Naive thymus-derived CD4-positive, alpha-beta T cell (primary cell): ENCODE results near the gene SP140L. TPM values are rescaled to one million over a fixed set of nuclear protein-coding genes. Genes with fewer than 3 reads are reported as not detected.
"Not testable (repeated sequence)": the region's sequence is repeated elsewhere in the genome, so short reads cannot be mapped to it uniquely, and the experiment has no call there.

Source experiments
- ATAC-seq: fragments of 150-1000 bp; cut with Tn5 transposase; 2 replicates; pipeline ENCODE4 v1.10.0; 2021; ENCODE audit warnings: mild to moderate bottlenecking, moderate library complexity
- CTCF ChIA-PET: fragments of 350-600 bp; sonication (Branson Sonifier 250); formaldehyde crosslinking; loops from one replicate; lab custom pipeline; 2021; ENCODE audit warnings: antibody characterized with exemption; lab: Charles Lee
- POLR2A ChIA-PET: fragments of 350-600 bp; sonication (Branson Sonifier 250); formaldehyde crosslinking; loops from one replicate; lab custom pipeline; 2021; ENCODE audit warnings: antibody characterized with exemption, inconsistent platforms; lab: Charles Lee
- DNase-seq, 9 donors: peaks; one replicate each; pipeline versions ENCODE4 v3.0.0 to v3.0.0-alpha.2; 2020 to 2022; ENCODE audit warnings: mixed read lengths in 1 of 9
- H3K27ac ChIP-seq: one replicate; pipeline ENCODE4 v1.7.0; 2013; ENCODE audit warnings: mild to moderate bottlenecking, low read depth, low read length, moderate library complexity
- H3K27me3 ChIP-seq, 2 donors: one replicate each; pipeline ENCODE4 v1.7.0; 2013; ENCODE audit warnings: low read length in 2 of 2, mild to moderate bottlenecking in 2 of 2, moderate library complexity in 2 of 2; ENCODE audit not compliant: control insufficient read depth in 2 of 2, insufficient read depth in 2 of 2
- H3K36me3 ChIP-seq, 3 experiments: 1 replicate in 2 of 3; 2 replicates in 1 of 3; pipeline ENCODE4 v1.7.0; 2013; ENCODE audit warnings: low read length in 3 of 3, mild to moderate bottlenecking in 3 of 3, moderate library complexity in 1 of 3; ENCODE audit not compliant: insufficient read depth in 3 of 3, control insufficient read depth in 2 of 3
- H3K4me1 ChIP-seq, 2 donors: one replicate each; pipeline ENCODE4 v1.7.0; 2013; ENCODE audit warnings: low read length in 2 of 2, mild to moderate bottlenecking in 2 of 2, moderate library complexity in 1 of 2; ENCODE audit not compliant: control insufficient read depth in 2 of 2, insufficient read depth in 2 of 2
- H3K4me3 ChIP-seq: 2 replicates; pipeline ENCODE4 v1.7.0; 2013; ENCODE audit warnings: mild to moderate bottlenecking, low read length
- H3K9me3 ChIP-seq, 3 experiments: 1 replicate in 2 of 3; 2 replicates in 1 of 3; pipeline ENCODE4 v1.7.0; 2013; ENCODE audit warnings: low read length in 3 of 3; ENCODE audit not compliant: control insufficient read depth in 2 of 3
- H3K27ac Mint-ChIP-seq, 9 donors: one replicate each; pipeline ENCODE4 v1.8.0; 2020 to 2022; ENCODE audit warnings: mixed read lengths in 9 of 9, mild to moderate bottlenecking in 8 of 9, moderate library complexity in 5 of 9, inconsistent platforms in 2 of 9
- H3K27me3 Mint-ChIP-seq, 5 donors: one replicate each; pipeline ENCODE4 v1.8.0; 2021 to 2022; ENCODE audit warnings: mixed read lengths in 5 of 5, mild to moderate bottlenecking in 1 of 5
- H3K36me3 Mint-ChIP-seq, 5 donors: one replicate each; pipeline ENCODE4 v1.8.0; 2020 to 2022; ENCODE audit warnings: mixed read lengths in 5 of 5, mild to moderate bottlenecking in 3 of 5, inconsistent platforms in 1 of 5
- H3K4me1 Mint-ChIP-seq, 7 donors: one replicate each; pipeline ENCODE4 v1.8.0; 2020 to 2022; ENCODE audit warnings: mixed read lengths in 7 of 7, mild to moderate bottlenecking in 3 of 7, inconsistent platforms in 1 of 7
- H3K4me3 Mint-ChIP-seq, 10 donors: one replicate each; pipeline ENCODE4 v1.8.0; 2020 to 2022; ENCODE audit warnings: mild to moderate bottlenecking in 10 of 10, mixed read lengths in 10 of 10, moderate library complexity in 6 of 10, inconsistent platforms in 2 of 10
- H3K9me3 Mint-ChIP-seq, 11 donors: one replicate each; pipeline ENCODE4 v1.8.0; 2020 to 2022; ENCODE audit warnings: mixed read lengths in 11 of 11, mild to moderate bottlenecking in 4 of 11, inconsistent platforms in 1 of 11, moderate library complexity in 1 of 11
- intact Hi-C, 2 donors: fragments of 100-400 bp; cut with micrococcal nuclease; formaldehyde crosslinking; loops; one replicate each; pipeline ENCODE4 v1.15.1; 2023
- polyA plus RNA-seq, 2 donors: library from polyadenylated mRNA; unstranded; fragments of 300-500 nt; fragmentation: Illumina TruSeq; gene quantifications; one replicate each; pipeline ENCODE4 v1.2.3, GENCODE V29; 2021
- total RNA-seq, 6 experiments: library from RNA in 5 of 6; stranded (reverse) in 5 of 6; gene quantifications; 1 replicate in 5 of 6; 2 replicates in 1 of 6; pipeline ENCODE4 v1.2.3 and lab custom pipeline; 2021 to 2026

The SP140L gene
- total and polyA plus RNA-seq, 7 experiments from 2014 or later: 34.1 to 121 (median 85.7) TPM

DNA sequence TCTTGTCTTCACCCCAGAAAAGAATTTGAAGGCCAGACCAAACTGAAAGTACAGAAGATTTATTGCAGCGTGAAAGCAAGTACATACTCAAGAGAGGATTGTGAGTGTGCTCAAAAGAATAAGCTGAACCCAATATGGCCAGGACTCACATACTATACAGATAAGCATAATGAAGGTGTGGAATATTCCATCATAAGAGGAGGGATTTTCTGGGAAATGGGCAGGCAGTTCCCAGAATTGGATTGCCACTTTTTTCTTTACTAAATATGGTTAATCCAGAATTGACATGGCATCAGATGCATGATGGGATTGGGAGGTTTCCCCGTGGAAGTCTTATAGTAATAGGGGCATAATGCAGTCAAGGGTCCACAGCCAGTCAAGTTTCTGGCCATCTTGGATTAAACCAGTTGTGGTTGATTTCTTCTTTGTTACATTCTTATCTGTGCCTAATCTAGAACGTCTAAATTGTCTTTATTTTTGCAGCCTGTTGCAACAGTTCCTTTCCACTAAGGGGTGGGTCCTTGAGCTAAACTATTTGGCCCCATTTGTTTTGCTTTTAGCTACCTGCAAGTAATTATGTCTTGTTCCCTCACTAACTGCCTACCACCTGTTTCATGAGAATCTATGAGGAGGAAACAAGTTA is 9.0 kb downstream of the SP140L start:
- H3K36me3 ChIP-seq: peaks cover 0 to 6% (median 0%) of the 10 kb centered on the region in 3 experiments
- Mint-ChIP-seq H3K4me1 (peaks cover 43 to 69% (median 58%) of the 10 kb centered on the region in 7 donors), H3K9me3 (peaks cover 0 to 7% (median 0%) of the 10 kb centered on the region in 11 donors), H3K36me3 (peaks cover 17 to 62% (median 44%) of the 10 kb centered on the region in 5 donors), H3K27ac (peak overlapping the region; percentile 83 to 95 (median 89)), H3K4me3 (peak overlapping the region; percentile 71 to 92 (median 78)), H3K27me3 (no peaks in the 10 kb centered on the region)
- peak; percentile 18 for ATAC-seq
- DNase-seq: peak in 3 of 9 donors; percentile 22 to 28 (median 26)
- H3K27ac ChIP-seq: peak overlapping the region; percentile 66
- intact Hi-C loops: loop anchor here (1.0 kb wide), 3 partner anchors 9 to 17 kb away; partner anchors contain the start of gene SP140L (in 2 of the 2)
- H3K4me1 ChIP-seq: peaks cover 0 to 37% of the 10 kb centered on the region in 2 donors
- H3K4me3 ChIP-seq: peak overlapping the region; percentile 28
- POLR2A ChIA-PET: interaction anchor here (0.9 to 3.0 kb wide), 7 partner anchors 8 to 115 kb away, joined by 3 to 15 read pairs (median 3); partner anchors contain the start of gene SP140L
- H3K9me3 ChIP-seq: no peaks in the 10 kb centered on the region
- no peaks in the 10 kb centered on the region for H3K27me3 ChIP-seq
- CTCF ChIA-PET: no interaction called here

DNA sequence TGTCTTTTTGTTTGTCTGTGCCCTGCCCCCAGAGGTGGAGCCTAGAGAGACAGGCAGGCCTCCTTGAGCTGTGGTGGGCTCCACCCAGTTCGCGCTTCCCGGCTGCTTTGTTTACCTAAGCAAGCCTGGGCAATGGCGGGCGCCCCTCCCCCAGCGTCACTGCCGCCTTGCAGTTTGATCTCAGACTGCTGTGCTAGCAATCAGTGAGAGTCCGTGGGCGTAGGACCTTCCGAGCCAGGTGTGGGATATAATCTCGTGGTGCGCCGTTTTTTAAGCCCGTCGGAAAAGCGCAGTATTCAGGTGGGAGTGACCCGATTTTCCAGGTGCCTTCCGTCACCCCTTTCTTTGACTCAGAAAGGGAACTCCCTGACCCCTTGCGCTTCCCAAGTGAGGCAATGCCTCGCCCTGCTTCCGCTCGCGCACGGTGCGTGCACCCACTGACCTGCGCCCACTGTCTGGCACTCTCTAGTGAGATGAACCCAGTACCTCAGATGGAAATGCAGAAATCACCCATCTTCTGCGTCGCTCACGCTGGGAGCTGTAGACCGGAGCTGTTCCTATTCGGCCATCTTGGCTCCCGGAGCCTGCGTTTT is 15.0 kb downstream of the SP140L start:
- peaks cover 26 to 52% (median 41%) of the 10 kb centered on the region in 7 donors for H3K4me1 Mint-ChIP-seq
- DNase-seq, H3K4me3 ChIP-seq, H3K27ac ChIP-seq, POLR2A ChIA-PET, H3K27me3 Mint-ChIP-seq, intact Hi-C loops, H3K27me3 ChIP-seq, ATAC-seq, CTCF ChIA-PET, H3K9me3 ChIP-seq: not testable (repeated sequence)
- Histone ChIP-seq H3K4me1 (peaks cover 0 to 20% of the 10 kb centered on the region in 2 donors), H3K36me3 (peaks cover 0 to 19% (median 0%) of the 10 kb centered on the region in 3 experiments)
- H3K27ac Mint-ChIP-seq: peak overlapping the region in 4 of 9 donors; percentile 20 to 76 (median 40)
- H3K9me3 Mint-ChIP-seq: peaks cover 12 to 41% (median 33%) of the 10 kb centered on the region in 11 donors
- peak overlapping the region in 5 of 10 donors; percentile 40 to 61 (median 48) for H3K4me3 Mint-ChIP-seq
- H3K36me3 Mint-ChIP-seq: peaks cover 45 to 62% (median 49%) of the 10 kb centered on the region in 5 donors

DNA sequence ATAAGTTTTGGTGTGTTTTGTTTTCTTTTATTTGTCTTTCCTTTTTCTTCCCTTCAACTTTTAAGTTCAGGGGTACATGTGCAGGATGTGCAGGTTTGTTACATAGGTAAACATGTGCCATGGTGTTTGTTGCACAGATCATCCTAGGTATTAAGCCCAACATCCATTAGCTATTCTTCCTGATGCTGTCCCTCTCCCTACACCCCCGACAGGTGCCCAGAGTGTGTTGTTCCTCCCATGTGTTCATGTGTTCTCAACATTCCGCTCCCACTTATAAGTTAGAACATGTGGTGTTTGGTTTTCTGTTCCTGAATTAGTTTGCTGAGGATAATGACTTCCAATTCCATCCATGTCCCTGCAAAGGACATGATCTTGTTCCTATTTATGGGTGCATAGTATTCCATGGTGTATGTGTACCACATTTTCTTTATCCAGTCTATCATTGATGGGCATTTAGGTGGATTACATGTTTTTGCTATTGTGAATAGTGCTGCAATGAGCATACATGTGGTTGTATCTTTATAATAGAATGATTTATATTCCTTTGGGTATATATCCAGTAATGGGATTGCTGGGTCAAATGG is 16.1 kb downstream of the SP140L start:
- Histone ChIP-seq H3K36me3 (peaks cover 0 to 24% (median 0%) of the 10 kb centered on the region in 3 experiments), H3K4me1 (peaks cover 5 to 24% of the 10 kb centered on the region in 2 donors)
- H3K27me3 ChIP-seq, H3K4me3 ChIP-seq, intact Hi-C loops, H3K27me3 Mint-ChIP-seq, CTCF ChIA-PET, H3K9me3 ChIP-seq, DNase-seq, H3K27ac ChIP-seq, POLR2A ChIA-PET, ATAC-seq: not testable (repeated sequence)
- Mint-ChIP-seq H3K27ac (peak overlapping the region in 5 of 9 donors; percentile 20 to 81 (median 57)), H3K4me3 (peak overlapping the region in 4 of 10 donors; percentile 4 to 61 (median 46)), H3K36me3 (peaks cover 47 to 68% (median 56%) of the 10 kb centered on the region in 5 donors), H3K9me3 (peaks cover 12 to 49% (median 35%) of the 10 kb centered on the region in 11 donors), H3K4me1 (peaks cover 29 to 56% (median 49%) of the 10 kb centered on the region in 7 donors)

DNA sequence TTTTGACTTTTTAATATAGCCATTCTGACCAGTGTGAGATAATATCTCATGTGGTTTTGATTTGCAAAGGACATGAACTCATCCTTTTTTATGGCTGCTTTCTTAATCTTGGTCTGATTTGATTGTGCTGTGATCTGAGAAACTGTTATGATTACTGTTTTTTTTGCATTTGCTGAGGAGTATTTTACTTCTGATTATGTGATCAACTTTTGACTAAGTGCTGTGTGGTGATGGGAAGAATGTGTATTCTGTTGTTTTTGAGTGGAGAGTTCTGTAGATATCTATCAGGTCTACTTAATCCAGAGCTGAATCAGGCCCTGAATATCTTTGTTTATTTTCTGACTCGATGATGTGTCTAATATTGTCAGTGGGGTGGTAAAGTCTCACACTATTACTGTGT is 16.8 kb downstream of the SP140L start:
- Mint-ChIP-seq H3K27me3 (no peaks in the 10 kb centered on the region), H3K4me3 (peak overlapping the region in 6 of 10 donors; percentile 7 to 47 (median 22)), H3K36me3 (peaks cover 47 to 71% (median 62%) of the 10 kb centered on the region in 5 donors), H3K27ac (peak overlapping the region in 6 of 9 donors; percentile 2 to 31 (median 11)), H3K4me1 (peaks cover 35 to 62% (median 55%) of the 10 kb centered on the region in 7 donors), H3K9me3 (peaks cover 12 to 49% (median 35%) of the 10 kb centered on the region in 11 donors)
- intact Hi-C loops: no loop called here
- H3K4me1 ChIP-seq: peaks cover 6 to 30% of the 10 kb centered on the region in 2 donors
- H3K27ac ChIP-seq: no peak overlapping the region
- ATAC-seq (no peak), DNase-seq (no peak)
- ChIA-PET POLR2A (interaction anchor here (0.6 kb wide), 1 partner anchor 14 kb away, joined by 3 read pairs; no protein-coding TSS in a partner anchor), CTCF (interaction anchor here (0.6 kb wide), 1 partner anchor 417 kb away, joined by 3 read pairs; no protein-coding TSS in a partner anchor)
- H3K36me3 ChIP-seq: peaks cover 0 to 24% (median 0%) of the 10 kb centered on the region in 3 experiments
- no peaks in the 10 kb centered on the region for H3K27me3 ChIP-seq
- peaks cover 0 to 4% (median 0%) of the 10 kb centered on the region in 3 experiments for H3K9me3 ChIP-seq
- H3K4me3 ChIP-seq: no peak overlapping the region

DNA sequence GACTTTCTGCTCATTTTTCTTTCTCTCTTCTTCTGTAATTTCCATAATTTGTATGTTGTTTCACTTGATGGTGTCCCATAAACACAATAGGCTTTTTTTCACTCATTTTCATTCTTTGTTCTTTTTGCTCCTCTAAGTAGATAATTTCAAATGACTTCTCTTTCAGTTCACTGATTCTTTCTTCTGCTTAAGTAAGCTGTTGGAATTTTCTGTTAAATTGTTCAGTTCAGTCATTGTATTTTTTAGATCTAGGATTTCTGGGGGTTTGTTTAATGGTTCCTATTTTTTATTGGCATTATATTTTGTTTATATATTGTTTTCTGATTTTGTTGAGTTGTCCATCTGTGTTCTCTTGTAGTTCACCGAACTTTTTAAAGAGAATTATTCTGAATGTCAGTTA is 19.5 kb downstream of the SP140L start:
- POLR2A ChIA-PET: interaction anchor here (1.8 to 2.8 kb wide), 2 partner anchors 10 to 18 kb away, joined by 4 to 9 read pairs; no protein-coding TSS in a partner anchor
- Histone ChIP-seq H3K27me3 (no peaks in the 10 kb centered on the region), H3K27ac (no peak overlapping the region), H3K4me1 (peaks cover 12 to 32% of the 10 kb centered on the region in 2 donors), H3K36me3 (peaks cover 0 to 24% (median 0%) of the 10 kb centered on the region in 3 experiments), H3K9me3 (peaks cover 0 to 4% (median 0%) of the 10 kb centered on the region in 3 experiments), H3K4me3 (no peak overlapping the region)
- Mint-ChIP-seq H3K9me3 (peaks cover 12 to 49% (median 35%) of the 10 kb centered on the region in 11 donors), H3K27me3 (no peaks in the 10 kb centered on the region), H3K4me3 (peak overlapping the region in 5 of 10 donors; percentile 4 to 45 (median 14)), H3K27ac (peak overlapping the region in 6 of 9 donors; percentile 9 to 62 (median 22)), H3K36me3 (peaks cover 47 to 78% (median 73%) of the 10 kb centered on the region in 5 donors), H3K4me1 (peaks cover 41 to 85% (median 77%) of the 10 kb centered on the region in 7 donors)
- intact Hi-C loops: loop anchor here in 1 of 2 donors (5.0 kb wide), 1 partner anchor 84 kb away; no protein-coding TSS in a partner anchor
- CTCF ChIA-PET: interaction anchor here (0.7 kb wide), 1 partner anchor 11 kb away, joined by 3 read pairs; no protein-coding TSS in a partner anchor
- ATAC-seq (no peak), DNase-seq (no peak)
